ENCODE results near the gene ADAD2. TPM values are rescaled to one million over a fixed set of nuclear protein-coding genes. Genes with fewer than 3 reads are reported as not detected.
"Not testable (repeated sequence)": the region's sequence is repeated elsewhere in the genome, so short reads cannot be mapped to it uniquely, and the experiment has no call there.

ADAD2 gene
- total and polyA plus RNA-seq, 11 donors, result 0.21 to 1.3 (median 0.58) TPM; not detected in 3

GRCh38 chr16:84214451-84215066 is 23.6 kb downstream of the ADAD2 start:
- H3K4me3 ChIP-seq, result no peak overlapping the region
- H3K9me3 ChIP-seq, result no peaks in the 10 kb centered on the region
- H3K27ac ChIP-seq, result no peak overlapping the region
- peaks cover 0 to 11% (median 0%) of the 10 kb centered on the region in 12 donors for H3K4me1 ChIP-seq
- TF ChIP-seq CTCF (IDR thresholded peaks at IDR 0.05) (no peak), POLR2A (IDR thresholded peaks at IDR 0.05) (no peak)
- intact Hi-C loops (cut with DNase I), result no loop called here
- no peaks in the 10 kb centered on the region for H3K27me3 ChIP-seq
- ATAC-seq (peak; percentile 27 to 92 (median 65)), DNase-seq (peak in 1 of 5 donors; percentile 69)
- no peaks in the 10 kb centered on the region for H3K36me3 ChIP-seq
- 64 to 70% (median 66%) methylated on average over 15 of the region's 15 CpGs for WGBS, 4 donors

GRCh38 chr16:84215531-84215930 is 24.6 kb downstream of the ADAD2 start:
- no peak overlapping the region for H3K27ac ChIP-seq
- DNase-seq (no peak), ATAC-seq (no peak)
- H3K4me3 ChIP-seq, result no peak overlapping the region
- H3K27me3 ChIP-seq, result no peaks in the 10 kb centered on the region
- 66 to 77% (median 73%) methylated on average over 5 of the region's 5 CpGs for WGBS, 4 donors
- H3K4me1 ChIP-seq, result peaks cover 0 to 11% (median 0%) of the 10 kb centered on the region in 12 donors
- H3K36me3 ChIP-seq, result no peaks in the 10 kb centered on the region
- no peaks in the 10 kb centered on the region for H3K9me3 ChIP-seq
- intact Hi-C loops (cut with DNase I), result no loop called here
- TF ChIP-seq CTCF (IDR thresholded peaks at IDR 0.05) (no peak), POLR2A (IDR thresholded peaks at IDR 0.05) (no peak)

- DNase-seq; H3K36me3 ChIP-seq; H3K27ac ChIP-seq; H3K9me3 ChIP-seq; H3K27me3 ChIP-seq; intact Hi-C loops (cut with DNase I); ATAC-seq; H3K4me3 ChIP-seq: not testable (repeated sequence)
- H3K4me1 ChIP-seq, result peaks cover 0 to 11% (median 0%) of the 10 kb centered on the region in 12 donors
- WGBS, 4 donors, result 90 to 96% (median 94%) methylated on average over 3 of the region's 3 CpGs
These were observed 25.2 kb downstream of the ADAD2 start for GRCh38 chr16:84216144-84216543.

GRCh38 chr16:84218176-84218823 is 27.3 kb downstream of the ADAD2 start:
- TF ChIP-seq CTCF (IDR thresholded peaks at IDR 0.05) (no peak), POLR2A (IDR thresholded peaks at IDR 0.05) (no peak)
- Histone ChIP-seq H3K4me1 (peaks cover 0 to 11% (median 0%) of the 10 kb centered on the region in 12 donors), H3K4me3 (no peak overlapping the region), H3K36me3 (no peaks in the 10 kb centered on the region), H3K9me3 (no peaks in the 10 kb centered on the region), H3K27me3 (peaks cover 0 to 3% (median 0%) of the 10 kb centered on the region in 9 donors), H3K27ac (no peak overlapping the region)
- 78 to 86% (median 83%) methylated on average over 17 of the region's 17 CpGs for WGBS, 4 donors
- no peak for ATAC-seq
- intact Hi-C loops (cut with DNase I), result no loop called here
- DNase-seq, result no peak

Data from heart left ventricle (tissue), 16 donors.